GM18858 (cell line): ENCODE results near the gene SASH3.
A peak's percentile ranks its signal among the peaks of the same experiment; 100 is the strongest.
"Not testable (repeated sequence)": the region's sequence is repeated elsewhere in the genome, so short reads cannot be mapped to it uniquely, and the experiment has no call there.

ENCODE experiments used
- ATAC-seq: cut with Tn5 transposase; IDR thresholded peaks from one replicate; pipeline ENCODE4 v1.9.1; 2021; ENCODE audit not compliant: unreplicated experiment

Gene SASH3

GRCh38 chrX:129779747-129780146 is at the start of gene SASH3:
Gene SASH3 (plus strand): TSS chrX:129779949. CDS start chrX:129780098, 149 bp downstream.
- peak; percentile 21 for ATAC-seq

GRCh38 chrX:129731228-129731627 is 48.5 kb upstream of the SASH3 start:
- ATAC-seq: no peak

GRCh38 chrX:129732857-129733256 is 46.9 kb upstream of the SASH3 start:
- ATAC-seq: no peak

- no peak for ATAC-seq
Measured at GRCh38 chrX:129733335-129733734, 46.4 kb upstream of the SASH3 start.

- ATAC-seq: no peak
Measured at GRCh38 chrX:129736491-129736890, 43.3 kb upstream of the SASH3 start.

GRCh38 chrX:129737916-129738315 is 41.8 kb upstream of the SASH3 start:
- no peak for ATAC-seq

GRCh38 chrX:129738466-129739308 is 41.1 kb upstream of the SASH3 start, which contains the start of gene XPNPEP2:
Gene XPNPEP2 (plus strand): TSS chrX:129738979. CDS start chrX:129739214, 235 bp downstream.
- ATAC-seq: no peak

- ATAC-seq: no peak
Measured at GRCh38 chrX:129739578-129739977, 40.2 kb upstream of the SASH3 start.

GRCh38 chrX:129741880-129742758 is 37.6 kb upstream of the SASH3 start:
- no peak for ATAC-seq

- ATAC-seq: not testable (repeated sequence)
Measured at GRCh38 chrX:129742759-129743152, 37.0 kb upstream of the SASH3 start.

- no peak for ATAC-seq
Measured at GRCh38 chrX:129743821-129744220, 35.9 kb upstream of the SASH3 start.

- ATAC-seq: no peak
Measured at GRCh38 chrX:129744861-129745321, 34.9 kb upstream of the SASH3 start.

- ATAC-seq: no peak
Measured at GRCh38 chrX:129746557-129747470, 32.9 kb upstream of the SASH3 start.

- no peak for ATAC-seq
Measured at GRCh38 chrX:129747533-129747932, 32.2 kb upstream of the SASH3 start.

- no peak for ATAC-seq
Measured at GRCh38 chrX:129748305-129748704, 31.4 kb upstream of the SASH3 start.

GRCh38 chrX:129749069-129749468 is 30.7 kb upstream of the SASH3 start:
- ATAC-seq: no peak

- no peak for ATAC-seq
Measured at GRCh38 chrX:129750971-129751370, 28.8 kb upstream of the SASH3 start.

- ATAC-seq: no peak
Measured at GRCh38 chrX:129754056-129755024, 25.4 kb upstream of the SASH3 start.
